Thyroid gland (tissue), 4 donors: ENCODE measurements around the gene MLLT6.
A peak's percentile ranks its signal among the peaks of the same experiment; 100 is the strongest.

Experiments used
- CTCF ChIP-seq, 6 experiments: fragments of 200-600 bp in 3 of 6; fragments of 450-650 bp in 3 of 6; sonication (generic) in 3 of 6; IDR thresholded peaks; one replicate each; pipeline ENCODE4 v1.5.1; 2016 to 2019; ENCODE audit warnings: antibody characterized with exemption in 6 of 6, mild to moderate bottlenecking in 2 of 6, inconsistent platforms in 1 of 6, moderate library complexity in 1 of 6
- POLR2A ChIP-seq, 2 donors: fragments of 450-650 bp; IDR thresholded peaks; one replicate each; pipeline ENCODE4 v1.6.1; 2017; ENCODE audit warnings: antibody characterized with exemption in 2 of 2, mild to moderate bottlenecking in 2 of 2, moderate library complexity in 1 of 2

GRCh38 chr17:38749223-38750043, 44.4 kb downstream of the MLLT6 start:
- TF ChIP-seq CTCF (IDR thresholded peaks at IDR 0.05), result peak in 1 of 6 experiments; percentile 10
- TF ChIP-seq POLR2A (IDR thresholded peaks at IDR 0.05), result peak; percentile 70 to 84
